Osteoblast (primary cell): ENCODE results near the gene KRT78. TPM values are rescaled to one million over a fixed set of nuclear protein-coding genes. Genes with fewer than 3 reads are reported as not detected.
A peak's percentile ranks its signal among the peaks of the same experiment; 100 is the strongest.

ENCODE experiments used
- DNase-seq: peaks from one replicate; pipeline ENCODE4 v3.0.0; 2011; ENCODE audit warnings: low spot score, mixed read lengths; ENCODE audit not compliant: insufficient read length; ENCODE audit errors: missing footprints
- H2AFZ ChIP-seq: 2 replicates; pipeline ENCODE4 v1.6.0; 2011; ENCODE audit warnings: mild to moderate bottlenecking, low read length
- H3K27ac ChIP-seq: 2 replicates; pipeline ENCODE4 v1.5.1; 2011; ENCODE audit warnings: mild to moderate bottlenecking, low read depth, low read length, moderate library complexity
- H3K27me3 ChIP-seq: 2 replicates; pipeline ENCODE4 v1.6.0; 2012; ENCODE audit warnings: mild to moderate bottlenecking, control low read depth, inconsistent platforms, low read length, moderate library complexity; ENCODE audit not compliant: insufficient read depth
- H3K36me3 ChIP-seq: 2 replicates; pipeline ENCODE4 v1.5.1; 2011; ENCODE audit warnings: mild to moderate bottlenecking, low read length, control low read depth, moderate library complexity; ENCODE audit not compliant: insufficient read depth
- H3K4me1 ChIP-seq: 2 replicates; pipeline ENCODE4 v1.5.1; 2011; ENCODE audit warnings: mild to moderate bottlenecking, low read length, control low read depth, moderate library complexity; ENCODE audit not compliant: insufficient read depth
- H3K4me2 ChIP-seq: 2 replicates; pipeline ENCODE4 v1.6.0; 2011; ENCODE audit warnings: mild to moderate bottlenecking, low read length; ENCODE audit not compliant: insufficient read depth
- H3K4me3 ChIP-seq: fragments of 200-600 bp; sonication (generic); 3 replicates; pipeline ENCODE4 v1.5.1; 2012; ENCODE audit warnings: mild to moderate bottlenecking, low read length, inconsistent platforms; ENCODE audit not compliant: insufficient read depth
- H3K79me2 ChIP-seq: 2 replicates; pipeline ENCODE4 v1.6.0; 2012; ENCODE audit warnings: mild to moderate bottlenecking, low read length, control low read depth, inconsistent platforms; ENCODE audit not compliant: insufficient read depth
- H3K9me3 ChIP-seq: 2 replicates; pipeline ENCODE4 v1.5.1; 2011; ENCODE audit warnings: low read depth, low read length, control low read depth
- H4K20me1 ChIP-seq: 2 replicates; pipeline ENCODE4 v1.6.0; 2012; ENCODE audit warnings: mild to moderate bottlenecking, low read length, control low read depth; ENCODE audit not compliant: insufficient read depth
- total RNA-seq: library from RNA; depleted of rRNA; stranded (reverse); fragments of >200 nt; gene quantifications from 2 replicates; pipeline ENCODE4 v1.2.3, GENCODE V29; 2012
- TF ChIP-seq, protein P1 (sequence below): IDR thresholded peaks from 2 replicates; pipeline ENCODE4 v1.5.1; 2011; ENCODE audit warnings: mild to moderate bottlenecking, low read depth, low read length, moderate library complexity; ENCODE audit errors: extremely low read depth

KRT78 gene
- total RNA-seq, 1 donor = not detected

DNA sequence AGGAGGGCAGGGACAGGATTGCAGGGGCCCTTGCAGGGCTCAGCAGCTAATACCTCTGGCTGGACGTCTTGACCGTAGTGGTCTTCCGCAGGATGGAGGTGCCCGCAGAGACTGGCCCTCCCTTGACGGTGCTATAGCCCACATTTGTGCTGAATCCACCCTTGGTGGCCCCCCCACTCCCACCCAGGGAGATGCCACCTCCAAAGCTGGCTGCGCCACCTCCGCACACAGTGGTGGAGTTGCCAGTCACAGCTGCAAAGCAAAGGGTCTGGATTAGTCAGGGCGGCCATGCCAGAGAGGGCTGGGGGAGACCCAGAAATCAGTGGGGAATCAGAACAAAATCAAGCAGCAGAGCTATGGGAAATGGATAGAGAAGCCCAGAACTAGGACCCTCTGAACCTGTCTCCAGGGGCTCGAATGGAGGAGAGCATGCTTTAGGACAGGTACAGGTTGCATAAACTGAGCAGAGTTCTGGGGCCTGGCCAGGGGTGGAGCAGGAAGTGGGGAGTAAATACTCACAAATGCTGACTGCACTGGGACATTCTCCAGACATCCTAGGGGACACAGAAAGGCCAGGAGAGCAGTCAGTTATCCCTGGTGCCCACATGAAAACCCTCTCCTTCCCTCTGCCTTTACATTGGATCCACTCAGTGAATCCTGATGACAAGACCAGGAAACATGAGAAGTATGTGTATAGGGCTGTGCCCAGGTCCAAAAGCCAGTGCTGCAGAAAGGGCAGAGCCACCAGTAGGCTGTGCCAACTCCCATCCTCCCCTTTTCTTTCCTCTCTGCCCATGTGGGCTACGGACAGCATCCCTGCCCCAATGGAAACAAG, 26.8 kb downstream of the KRT78 start:
- H3K4me3 ChIP-seq = no peak overlapping the region
- TF ChIP-seq, protein P1, sequence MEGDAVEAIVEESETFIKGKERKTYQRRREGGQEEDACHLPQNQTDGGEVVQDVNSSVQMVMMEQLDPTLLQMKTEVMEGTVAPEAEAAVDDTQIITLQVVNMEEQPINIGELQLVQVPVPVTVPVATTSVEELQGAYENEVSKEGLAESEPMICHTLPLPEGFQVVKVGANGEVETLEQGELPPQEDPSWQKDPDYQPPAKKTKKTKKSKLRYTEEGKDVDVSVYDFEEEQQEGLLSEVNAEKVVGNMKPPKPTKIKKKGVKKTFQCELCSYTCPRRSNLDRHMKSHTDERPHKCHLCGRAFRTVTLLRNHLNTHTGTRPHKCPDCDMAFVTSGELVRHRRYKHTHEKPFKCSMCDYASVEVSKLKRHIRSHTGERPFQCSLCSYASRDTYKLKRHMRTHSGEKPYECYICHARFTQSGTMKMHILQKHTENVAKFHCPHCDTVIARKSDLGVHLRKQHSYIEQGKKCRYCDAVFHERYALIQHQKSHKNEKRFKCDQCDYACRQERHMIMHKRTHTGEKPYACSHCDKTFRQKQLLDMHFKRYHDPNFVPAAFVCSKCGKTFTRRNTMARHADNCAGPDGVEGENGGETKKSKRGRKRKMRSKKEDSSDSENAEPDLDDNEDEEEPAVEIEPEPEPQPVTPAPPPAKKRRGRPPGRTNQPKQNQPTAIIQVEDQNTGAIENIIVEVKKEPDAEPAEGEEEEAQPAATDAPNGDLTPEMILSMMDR = no peak
- H3K4me2 ChIP-seq = peak overlapping the region; percentile 27
- no peaks in the 10 kb centered on the region for H3K79me2 ChIP-seq
- peak overlapping the region; percentile 42 for H2AFZ ChIP-seq
- no peaks in the 10 kb centered on the region for H4K20me1 ChIP-seq
- peaks cover 7% of the 10 kb centered on the region for H3K4me1 ChIP-seq
- DNase-seq = peak; percentile 89
- no peaks in the 10 kb centered on the region for H3K9me3 ChIP-seq
- H3K27ac ChIP-seq = no peak overlapping the region
- no peaks in the 10 kb centered on the region for H3K36me3 ChIP-seq
- peaks cover 22% of the 10 kb centered on the region for H3K27me3 ChIP-seq

DNA sequence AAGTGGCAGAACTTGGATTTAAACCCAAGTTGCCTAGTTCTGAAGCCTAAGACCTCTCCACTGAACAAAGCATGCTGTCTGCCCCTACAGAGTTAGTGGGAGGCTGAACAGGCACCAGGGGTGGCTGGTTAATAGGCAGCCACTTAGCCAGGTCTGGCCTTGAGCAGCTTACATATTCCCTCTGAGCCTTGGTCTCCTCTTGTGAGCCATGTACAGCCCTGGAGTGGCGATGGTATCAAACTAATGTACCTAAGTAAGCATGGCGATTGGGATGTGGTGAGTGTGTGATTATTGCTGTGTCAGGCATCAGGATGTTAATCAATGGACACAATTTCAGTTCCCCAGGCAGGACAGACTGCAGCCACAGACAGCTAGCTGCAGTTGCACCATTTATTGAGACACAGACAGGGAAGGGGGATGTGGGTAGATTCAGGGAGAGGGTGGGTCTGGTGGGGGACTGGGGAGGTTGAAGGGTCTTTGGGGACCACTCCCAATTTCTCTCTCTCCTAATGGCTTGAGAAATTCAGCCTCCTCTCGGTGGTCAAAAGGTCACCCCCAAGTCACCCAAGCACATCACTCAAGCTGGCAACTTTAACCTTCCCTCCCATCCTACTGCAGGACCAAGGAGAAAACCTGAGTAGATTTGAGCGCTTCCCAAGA, 27.6 kb downstream of the KRT78 start:
- Histone ChIP-seq H4K20me1 (no peaks in the 10 kb centered on the region), H3K9me3 (no peaks in the 10 kb centered on the region), H3K79me2 (no peaks in the 10 kb centered on the region), H3K4me1 (peaks cover 7% of the 10 kb centered on the region), H2AFZ (no peak overlapping the region), H3K27me3 (peaks cover 22% of the 10 kb centered on the region), H3K4me3 (no peak overlapping the region), H3K27ac (no peak overlapping the region), H3K4me2 (no peak overlapping the region), H3K36me3 (no peaks in the 10 kb centered on the region)
- DNase-seq = no peak
- TF ChIP-seq, protein P1 = no peak

DNA sequence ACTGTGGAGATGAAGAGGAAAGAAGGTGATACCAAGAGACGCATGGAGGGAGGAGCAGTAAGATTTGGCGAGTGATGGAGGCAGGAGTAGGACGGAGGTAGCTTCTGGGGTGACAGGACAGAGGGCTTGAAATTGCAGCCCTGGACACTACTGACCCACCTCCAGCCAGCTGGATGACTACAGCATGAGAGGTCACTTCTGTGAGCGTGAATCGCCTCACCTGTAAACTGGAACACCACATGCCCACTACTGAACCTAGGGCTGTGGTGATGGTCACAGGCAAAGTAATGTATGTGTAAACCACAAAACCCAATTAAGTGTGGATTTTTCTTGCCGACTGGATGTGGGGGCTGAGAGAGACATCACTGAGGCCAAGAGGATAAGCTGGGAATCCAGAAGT, 28.3 kb downstream of the KRT78 start:
- Histone ChIP-seq H3K36me3 (no peaks in the 10 kb centered on the region), H4K20me1 (no peaks in the 10 kb centered on the region), H3K27me3 (peaks cover 23% of the 10 kb centered on the region), H3K4me1 (peaks cover 7% of the 10 kb centered on the region), H3K4me3 (no peak overlapping the region), H3K79me2 (no peaks in the 10 kb centered on the region), H2AFZ (no peak overlapping the region), H3K9me3 (no peaks in the 10 kb centered on the region), H3K27ac (no peak overlapping the region), H3K4me2 (no peak overlapping the region)
- DNase-seq = no peak
- TF ChIP-seq, protein P1 = no peak

DNA sequence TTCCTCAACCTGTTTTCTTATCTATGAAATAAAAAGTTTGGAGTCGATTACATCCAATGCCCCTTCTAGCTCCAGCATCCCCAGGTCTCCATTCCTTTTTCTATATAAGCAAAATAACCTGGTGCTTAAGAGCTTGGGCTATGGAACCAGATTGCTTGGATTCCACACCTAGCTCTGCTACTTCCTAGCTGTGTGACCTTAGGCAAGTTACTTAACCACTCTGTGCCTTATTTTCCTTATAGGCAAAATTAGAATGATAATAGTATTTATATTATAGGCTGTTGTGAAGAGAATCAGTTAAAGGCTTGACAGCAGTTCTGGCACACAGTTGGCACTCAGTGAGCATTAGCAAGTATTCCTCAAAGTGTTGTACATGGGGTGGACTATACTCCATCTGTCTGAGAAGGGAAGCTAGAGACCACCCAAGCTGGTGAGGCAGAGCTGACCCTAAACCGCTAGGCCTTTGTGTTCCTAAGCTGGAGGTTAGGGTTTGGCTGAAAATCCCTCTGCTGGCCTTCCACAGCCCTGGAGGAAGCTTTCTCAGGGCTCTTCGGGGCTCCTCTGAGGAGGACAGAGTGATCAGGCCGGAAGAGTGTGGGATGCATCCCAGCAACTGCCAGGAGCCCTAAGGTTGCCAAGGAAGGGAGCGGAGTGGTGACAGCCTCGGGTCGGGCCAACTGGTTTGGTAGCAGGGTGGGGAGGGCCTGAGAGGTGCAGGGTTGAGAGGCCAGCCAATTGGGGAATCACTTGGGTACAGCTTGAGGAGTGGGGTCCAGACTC, 28.9 kb downstream of the KRT78 start:
- peaks cover 7% of the 10 kb centered on the region for H3K4me1 ChIP-seq
- peaks cover 26% of the 10 kb centered on the region for H3K27me3 ChIP-seq
- H2AFZ ChIP-seq = no peak overlapping the region
- H3K79me2 ChIP-seq = no peaks in the 10 kb centered on the region
- no peak overlapping the region for H3K4me2 ChIP-seq
- H3K36me3 ChIP-seq = no peaks in the 10 kb centered on the region
- no peak overlapping the region for H3K27ac ChIP-seq
- DNase-seq = no peak
- no peaks in the 10 kb centered on the region for H3K9me3 ChIP-seq
- H4K20me1 ChIP-seq = no peaks in the 10 kb centered on the region
- no peak overlapping the region for H3K4me3 ChIP-seq
- TF ChIP-seq, protein P1 = no peak
